Gastroesophageal sphincter (tissue), 4 donors: ENCODE results near the gene PLA2G4A. TPM values are rescaled to one million over a fixed set of nuclear protein-coding genes. Genes with fewer than 3 reads are reported as not detected.

Experiments used
- ATAC-seq: fragments of 150-250 bp; one replicate; pipeline ENCODE4 v1.9.1; 2016; ENCODE audit warnings: mild to moderate bottlenecking, moderate library complexity
- H3K27ac ChIP-seq, 4 donors: fragments of 200-600 bp; sonication (generic) in 3 of 4; 1 replicate in 3 of 4; 2 replicates in 1 of 4; pipeline ENCODE4 v1.5.1; 2016 to 2019
- H3K27me3 ChIP-seq: fragments of 200-600 bp; sonication (generic); one replicate; pipeline ENCODE4 v1.5.1; 2019
- H3K36me3 ChIP-seq, 2 donors: fragments of 200-600 bp; sonication (generic); one replicate each; pipeline ENCODE4 v1.5.1; 2019; ENCODE audit warnings: control low read depth in 1 of 2
- H3K4me1 ChIP-seq, 3 donors: fragments of 200-600 bp; sonication (generic); 1 replicate in 2 of 3; 2 replicates in 1 of 3; pipeline ENCODE4 v1.5.1; 2016 to 2019; ENCODE audit warnings: control low read depth in 2 of 3
- H3K4me3 ChIP-seq, 2 donors: fragments of 200-600 bp; sonication (generic); one replicate each; pipeline ENCODE4 v1.5.1; 2019; ENCODE audit warnings: mild to moderate bottlenecking in 1 of 2, moderate library complexity in 1 of 2
- H3K9me3 ChIP-seq, 3 donors: fragments of 200-600 bp; sonication (generic); one replicate each; pipeline ENCODE4 v1.5.1; 2017 to 2019; ENCODE audit warnings: control low read depth in 2 of 3
- CTCF ChIP-seq, 4 experiments: fragments of 200-600 bp in 2 of 4; fragments of 450-650 bp in 2 of 4; sonication (generic) in 1 of 4; IDR thresholded peaks; one replicate each; pipeline ENCODE4 v1.5.1; 2017 to 2019; ENCODE audit warnings: antibody characterized with exemption in 4 of 4, mild to moderate bottlenecking in 2 of 4, moderate library complexity in 2 of 4
- EP300 ChIP-seq: sonication (generic); formaldehyde crosslinking; IDR thresholded peaks from one replicate; pipeline ENCODE4 v1.6.1; 2017; ENCODE audit warnings: antibody characterized with exemption, mild to moderate bottlenecking
- POLR2A ChIP-seq, 2 donors: fragments of 450-650 bp; IDR thresholded peaks; one replicate each; pipeline ENCODE4 v1.6.1; 2017; ENCODE audit warnings: antibody characterized with exemption in 2 of 2, mild to moderate bottlenecking in 2 of 2, moderate library complexity in 1 of 2
- POLR2AphosphoS5 ChIP-seq: sonication (generic); formaldehyde crosslinking; IDR thresholded peaks from one replicate; pipeline ENCODE4 v1.6.1; 2017; ENCODE audit warnings: antibody characterized with exemption
- WGBS, 2 donors: methylation state at CpG; one replicate each; pipeline ENCODE4 v1.1.5; 2018; ENCODE audit warnings: low coverage in 1 of 2; 5-methylcytosine and 5-hydroxymethylcytosine counted together
- total RNA-seq, 4 donors: library from RNA; depleted of rRNA; stranded (reverse); fragments of >200 nt; gene quantifications; one replicate each; pipeline ENCODE4 v1.1.0, GENCODE V29; 2016

The PLA2G4A gene
- total RNA-seq, 4 donors from 2014 or later: 3.6 to 9.7 (median 5.0) TPM

GRCh38 chr1:186865857-186866256 is 37.1 kb downstream of the PLA2G4A start:
- TF ChIP-seq CTCF (IDR thresholded peaks at IDR 0.05) (no peak), POLR2A (IDR thresholded peaks at IDR 0.05) (no peak), POLR2AphosphoS5 (no peak), EP300 (no peak)
- H3K27me3 ChIP-seq: no peaks in the 10 kb centered on the region
- H3K4me1 ChIP-seq: no peaks in the 10 kb centered on the region
- H3K36me3 ChIP-seq: no peaks in the 10 kb centered on the region
- no peak overlapping the region for H3K27ac ChIP-seq
- whole genome bisulfite sequencing, 2 donors: 74 to 84% methylated on average over 2 to 3 of the region's 3 CpGs
- H3K4me3 ChIP-seq: no peak overlapping the region
- no peak for ATAC-seq
- no peaks in the 10 kb centered on the region for H3K9me3 ChIP-seq

GRCh38 chr1:186869526-186870228 is 40.9 kb downstream of the PLA2G4A start:
- 38 to 69% methylated on average over 1 of the region's 1 CpG for WGBS, 2 donors
- H3K27ac ChIP-seq: no peak overlapping the region

GRCh38 chr1:186871784-186872183 is 43.0 kb downstream of the PLA2G4A start:
- Histone ChIP-seq H3K27me3 (no peaks in the 10 kb centered on the region), H3K4me3 (no peak overlapping the region), H3K27ac (no peak overlapping the region), H3K36me3 (no peaks in the 10 kb centered on the region), H3K9me3 (no peaks in the 10 kb centered on the region), H3K4me1 (no peaks in the 10 kb centered on the region)
- WGBS, 2 donors: 88 to 91% methylated on average over 1 of the region's 1 CpG
- TF ChIP-seq CTCF (IDR thresholded peaks at IDR 0.05) (no peak), POLR2AphosphoS5 (no peak), POLR2A (IDR thresholded peaks at IDR 0.05) (no peak), EP300 (no peak)
- ATAC-seq: no peak

More at GRCh38 chr1:186869526-186870228, 40.9 kb downstream of the PLA2G4A start:
- no peaks in the 10 kb centered on the region for H3K36me3 ChIP-seq
- ATAC-seq: no peak
- no peak overlapping the region for H3K4me3 ChIP-seq
- H3K9me3 ChIP-seq: no peaks in the 10 kb centered on the region
- no peaks in the 10 kb centered on the region for H3K27me3 ChIP-seq
- TF ChIP-seq POLR2AphosphoS5: no peak
- no peak for TF ChIP-seq CTCF (IDR thresholded peaks at IDR 0.05)
- TF ChIP-seq POLR2A (IDR thresholded peaks at IDR 0.05): no peak
- TF ChIP-seq EP300: no peak
- no peaks in the 10 kb centered on the region for H3K4me1 ChIP-seq

GRCh38 chr1:186872291-186872690 is 43.5 kb downstream of the PLA2G4A start:
- 75 to 100% methylated on average over 5 of the region's 5 CpGs for WGBS, 2 donors

More at GRCh38 chr1:186872291-186872690, 43.5 kb downstream of the PLA2G4A start:
- Histone ChIP-seq H3K27me3 (no peaks in the 10 kb centered on the region), H3K9me3 (no peaks in the 10 kb centered on the region), H3K4me1 (no peaks in the 10 kb centered on the region), H3K4me3 (no peak overlapping the region), H3K27ac (no peak overlapping the region), H3K36me3 (no peaks in the 10 kb centered on the region)
- TF ChIP-seq CTCF (IDR thresholded peaks at IDR 0.05) (no peak), EP300 (no peak), POLR2AphosphoS5 (no peak), POLR2A (IDR thresholded peaks at IDR 0.05) (no peak)
- ATAC-seq: no peak
